ENCODE results near the gene DOCK2.

DOCK2 gene

GRCh38 chr5:169634606-169635005, 2.5 kb upstream of the DOCK2 start:
- Histone ChIP-seq H3F3A (ENCODE audit: low read depth) (no peaks in the 10 kb centered on the region), H3K27me3 (ENCODE audit: insufficient read depth, low read length, poor library complexity, severe bottlenecking) (no peaks in the 10 kb centered on the region), H3K9me3 (ENCODE audit: insufficient read depth, low read depth, low read length) (no peaks in the 10 kb centered on the region; the same call in 1 of the 2 replicates), H3K36me3 (ENCODE audit: insufficient read depth, low read length) (no peaks in the 10 kb centered on the region), H3K4me3 (ENCODE audit: low read length, poor library complexity, severe bottlenecking) (no peak overlapping the region), H3K9me2 (replicated peaks; ENCODE audit: low read depth, low read length) (no peaks in the 10 kb centered on the region), H3K79me2 (ENCODE audit: insufficient read depth, low read length) (peaks cover 25% of the 10 kb centered on the region), H3K4me1 (ENCODE audit: insufficient read depth, low read length, poor library complexity, severe bottlenecking) (peaks cover 8% of the 10 kb centered on the region), H3K9ac (ENCODE audit: low read depth, low read length, poor library complexity, severe bottlenecking) (no peak overlapping the region), H2AFZ (ENCODE audit: low read length) (no peak overlapping the region), H3K4me2 (ENCODE audit: low read depth, low read length, poor library complexity, severe bottlenecking) (no peak overlapping the region), H4K20me1 (ENCODE audit: insufficient read depth, low read length, poor library complexity, severe bottlenecking) (peaks cover 16% of the 10 kb centered on the region)
- TF ChIP-seq CTCF (conservative IDR thresholded peaks at IDR 0.05; ENCODE audit: low read length): no peak
- TF ChIP-seq EZH2phosphoT487 (IDR thresholded peaks at IDR 0.05; ENCODE audit: borderline replicate concordance): no peak

GRCh38 chr5:169635936-169636335, 1.1 kb upstream of the DOCK2 start:
- no peaks in the 10 kb centered on the region for H3K9me2 ChIP-seq (replicated peaks; ENCODE audit: low read depth, low read length)
- H2AFZ ChIP-seq (ENCODE audit: low read length): no peak overlapping the region
- H3K4me3 ChIP-seq (ENCODE audit: low read length, poor library complexity, severe bottlenecking): no peak overlapping the region
- no peak overlapping the region for H3K9ac ChIP-seq (ENCODE audit: low read depth, low read length, poor library complexity, severe bottlenecking)
- H4K20me1 ChIP-seq (ENCODE audit: insufficient read depth, low read length, poor library complexity, severe bottlenecking): peaks cover 27% of the 10 kb centered on the region
- peaks cover 38% of the 10 kb centered on the region for H3K79me2 ChIP-seq (ENCODE audit: insufficient read depth, low read length)
- no peaks in the 10 kb centered on the region for H3F3A ChIP-seq (ENCODE audit: low read depth)
- H3K36me3 ChIP-seq (ENCODE audit: insufficient read depth, low read length): no peaks in the 10 kb centered on the region
- H3K4me1 ChIP-seq (ENCODE audit: insufficient read depth, low read length, poor library complexity, severe bottlenecking): peaks cover 16% of the 10 kb centered on the region
- TF ChIP-seq EZH2phosphoT487 (IDR thresholded peaks at IDR 0.05; ENCODE audit: borderline replicate concordance): no peak
- H3K27me3 ChIP-seq (ENCODE audit: insufficient read depth, low read length, poor library complexity, severe bottlenecking): no peaks in the 10 kb centered on the region
- peak overlapping the region; percentile 93 for H3K4me2 ChIP-seq (ENCODE audit: low read depth, low read length, poor library complexity, severe bottlenecking)
- no peaks in the 10 kb centered on the region; the same call in 1 of the 2 replicates for H3K9me3 ChIP-seq (ENCODE audit: insufficient read depth, low read depth, low read length)

GRCh38 chr5:169636477-169637084, 494 bp upstream of the DOCK2 start:
- H4K20me1 ChIP-seq (ENCODE audit: insufficient read depth, low read length, poor library complexity, severe bottlenecking): peaks cover 33% of the 10 kb centered on the region
- H3K27me3 ChIP-seq (ENCODE audit: insufficient read depth, low read length, poor library complexity, severe bottlenecking): no peaks in the 10 kb centered on the region
- H3K9me2 ChIP-seq (replicated peaks; ENCODE audit: low read depth, low read length): no peaks in the 10 kb centered on the region
- TF ChIP-seq EZH2phosphoT487 (IDR thresholded peaks at IDR 0.05; ENCODE audit: borderline replicate concordance) (no peak), CTCF (conservative IDR thresholded peaks at IDR 0.05; ENCODE audit: low read length) (no peak)
- H3K4me2 ChIP-seq (ENCODE audit: low read depth, low read length, poor library complexity, severe bottlenecking): peak overlapping the region; percentile 93
- peaks cover 44% of the 10 kb centered on the region for H3K79me2 ChIP-seq (ENCODE audit: insufficient read depth, low read length)
- H3K4me1 ChIP-seq (ENCODE audit: insufficient read depth, low read length, poor library complexity, severe bottlenecking): peaks cover 21% of the 10 kb centered on the region
- H3F3A ChIP-seq (ENCODE audit: low read depth): no peaks in the 10 kb centered on the region
- no peaks in the 10 kb centered on the region; the same call in 1 of the 2 replicates for H3K9me3 ChIP-seq (ENCODE audit: insufficient read depth, low read depth, low read length)
- H2AFZ ChIP-seq (ENCODE audit: low read length): peak overlapping the region; percentile 80
- no peaks in the 10 kb centered on the region for H3K36me3 ChIP-seq (ENCODE audit: insufficient read depth, low read length)
- peak overlapping the region; percentile 92 for H3K9ac ChIP-seq (ENCODE audit: low read depth, low read length, poor library complexity, severe bottlenecking)
- H3K4me3 ChIP-seq (ENCODE audit: low read length, poor library complexity, severe bottlenecking): peak overlapping the region; percentile 95

Data from Loucy (cell line).